Osteocyte (in vitro differentiated cells): Measurements from ENCODE around the gene SV2A. TPM values are rescaled to one million over a fixed set of nuclear protein-coding genes. Genes with fewer than 3 reads are reported as not detected.

Source experiments
- DNase-seq: peaks from one replicate; pipeline ENCODE4 v3.0.0; 2021; ENCODE audit warnings: mixed read lengths; ENCODE audit not compliant: unreplicated experiment; ENCODE audit errors: extremely low spot score
- H3K27ac Mint-ChIP-seq: one replicate; pipeline ENCODE4 v1.8.0; 2021; ENCODE audit warnings: mild to moderate bottlenecking, mixed read lengths; ENCODE audit not compliant: unreplicated experiment
- H3K27me3 Mint-ChIP-seq: one replicate; pipeline ENCODE4 v1.8.0; 2021; ENCODE audit warnings: mixed read lengths; ENCODE audit not compliant: unreplicated experiment
- H3K36me3 Mint-ChIP-seq: one replicate; pipeline ENCODE4 v1.8.0; 2021; ENCODE audit warnings: mixed read lengths; ENCODE audit not compliant: unreplicated experiment
- H3K4me1 Mint-ChIP-seq: one replicate; pipeline ENCODE4 v1.8.0; 2021; ENCODE audit warnings: mixed read lengths; ENCODE audit not compliant: unreplicated experiment
- H3K4me3 Mint-ChIP-seq: one replicate; pipeline ENCODE4 v1.8.0; 2021; ENCODE audit warnings: mild to moderate bottlenecking, moderate library complexity, mixed read lengths; ENCODE audit not compliant: unreplicated experiment
- H3K9me3 Mint-ChIP-seq: one replicate; pipeline ENCODE4 v1.8.0; 2021; ENCODE audit warnings: mixed read lengths; ENCODE audit not compliant: unreplicated experiment
- CTCF ChIP-seq: fragments of 200-600 bp; sonication (generic); IDR thresholded peaks from 2 replicates; pipeline ENCODE4 v1.5.0; 2021; ENCODE audit warnings: antibody characterized with exemption, mild to moderate bottlenecking, moderate library complexity
- long read RNA-seq: library from polyadenylated mRNA; unstranded; transcript quantifications from one replicate; pipeline ENCODE4 v2.0.0, GENCODE V29; 2021
- total RNA-seq: library from RNA; stranded (reverse); gene quantifications from 2 replicates; pipeline ENCODE4 v1.2.1, GENCODE V29; 2021

The SV2A gene, protein sequence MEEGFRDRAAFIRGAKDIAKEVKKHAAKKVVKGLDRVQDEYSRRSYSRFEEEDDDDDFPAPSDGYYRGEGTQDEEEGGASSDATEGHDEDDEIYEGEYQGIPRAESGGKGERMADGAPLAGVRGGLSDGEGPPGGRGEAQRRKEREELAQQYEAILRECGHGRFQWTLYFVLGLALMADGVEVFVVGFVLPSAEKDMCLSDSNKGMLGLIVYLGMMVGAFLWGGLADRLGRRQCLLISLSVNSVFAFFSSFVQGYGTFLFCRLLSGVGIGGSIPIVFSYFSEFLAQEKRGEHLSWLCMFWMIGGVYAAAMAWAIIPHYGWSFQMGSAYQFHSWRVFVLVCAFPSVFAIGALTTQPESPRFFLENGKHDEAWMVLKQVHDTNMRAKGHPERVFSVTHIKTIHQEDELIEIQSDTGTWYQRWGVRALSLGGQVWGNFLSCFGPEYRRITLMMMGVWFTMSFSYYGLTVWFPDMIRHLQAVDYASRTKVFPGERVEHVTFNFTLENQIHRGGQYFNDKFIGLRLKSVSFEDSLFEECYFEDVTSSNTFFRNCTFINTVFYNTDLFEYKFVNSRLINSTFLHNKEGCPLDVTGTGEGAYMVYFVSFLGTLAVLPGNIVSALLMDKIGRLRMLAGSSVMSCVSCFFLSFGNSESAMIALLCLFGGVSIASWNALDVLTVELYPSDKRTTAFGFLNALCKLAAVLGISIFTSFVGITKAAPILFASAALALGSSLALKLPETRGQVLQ
- 16.7 and 16.9 TPM in 2 replicates for total RNA-seq
- long read RNA-seq, partial matches to known transcripts, result 6 of 6 reads
- long read RNA-seq, other reads (novel, unspliced or antisense), result 0 of 6 reads

DNA sequence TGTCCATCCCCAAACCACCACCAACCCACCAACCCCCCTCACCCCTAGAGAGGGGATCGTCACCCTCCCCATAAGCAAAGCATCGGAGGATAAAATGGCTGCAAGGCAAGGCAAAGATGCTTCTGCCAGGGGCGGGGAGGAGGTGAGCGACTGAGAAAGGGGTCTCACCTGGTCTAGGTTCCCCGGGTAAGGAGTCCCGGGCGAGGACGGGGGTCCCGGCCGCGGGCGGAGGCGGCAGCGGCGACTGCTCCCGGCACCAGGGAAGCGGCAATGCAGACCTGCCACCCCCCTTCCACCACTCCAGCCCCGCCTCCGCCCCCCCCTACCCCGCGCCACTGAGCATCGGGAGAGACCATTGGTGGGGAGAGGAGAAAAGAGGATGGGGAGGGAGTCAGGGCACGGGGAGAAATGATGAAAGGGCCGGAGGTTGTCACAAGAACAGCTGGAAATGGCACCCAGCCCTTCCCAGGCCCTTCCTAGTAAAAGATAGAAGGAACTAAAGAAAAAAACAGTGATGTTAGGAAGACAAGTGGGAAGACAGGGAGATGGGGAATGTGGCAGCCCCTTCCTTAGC lies at the start of gene SV2A:
Gene SV2A (minus strand): TSS at position 274 of the 574 bp plus-strand sequence. CDS start 4,004 bp downstream, outside the sequence.
- no peak for DNase-seq
- Mint-ChIP-seq H3K4me1 (peaks cover 18% of the 10 kb centered on the region), H3K27me3 (no peaks in the 10 kb centered on the region), H3K36me3 (peaks cover 12% of the 10 kb centered on the region), H3K4me3 (peak within 1 kb of the TSS; percentile 85), H3K9me3 (no peaks in the 10 kb centered on the region), H3K27ac (peak within 1 kb of the TSS; percentile 41)
- TF ChIP-seq CTCF, result no peak

DNA sequence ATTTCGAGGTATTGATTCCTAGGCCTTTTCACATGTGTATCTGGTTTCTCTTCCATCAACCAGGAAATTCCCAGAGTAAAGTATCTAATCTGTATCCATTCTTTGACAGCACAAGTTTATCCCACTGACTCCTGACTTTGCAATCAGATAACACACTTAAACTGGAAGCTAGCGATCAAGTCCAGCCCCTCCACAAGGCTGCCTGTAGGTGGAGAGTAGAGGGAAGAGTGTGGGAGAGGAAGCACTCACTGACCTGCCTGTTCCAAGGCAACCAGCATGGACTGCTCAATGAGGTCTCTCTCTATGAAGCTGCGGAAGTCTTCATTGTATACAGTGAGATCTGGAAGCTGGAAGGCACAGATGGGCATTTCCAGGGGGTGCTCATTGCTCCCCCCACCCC lies 49.4 kb upstream of the SV2A start:
- peaks cover 44% of the 10 kb centered on the region for H3K36me3 Mint-ChIP-seq
- no peaks in the 10 kb centered on the region for H3K9me3 Mint-ChIP-seq
- no peaks in the 10 kb centered on the region for H3K4me1 Mint-ChIP-seq
- no peaks in the 10 kb centered on the region for H3K27me3 Mint-ChIP-seq
- H3K4me3 Mint-ChIP-seq, result no peak overlapping the region
- TF ChIP-seq CTCF, result no peak
- no peak for DNase-seq
- H3K27ac Mint-ChIP-seq, result no peak overlapping the region

- peaks cover 41% of the 10 kb centered on the region for H3K36me3 Mint-ChIP-seq
- H3K27me3 Mint-ChIP-seq, result no peaks in the 10 kb centered on the region
- no peaks in the 10 kb centered on the region for H3K9me3 Mint-ChIP-seq
- TF ChIP-seq CTCF, result no peak
- H3K4me3 Mint-ChIP-seq, result no peak overlapping the region
- no peak for DNase-seq
- H3K27ac Mint-ChIP-seq, result no peak overlapping the region
- no peaks in the 10 kb centered on the region for H3K4me1 Mint-ChIP-seq
These were observed 48.8 kb upstream of the SV2A start for GRCh38 chr1:149966405-149966804.

DNA sequence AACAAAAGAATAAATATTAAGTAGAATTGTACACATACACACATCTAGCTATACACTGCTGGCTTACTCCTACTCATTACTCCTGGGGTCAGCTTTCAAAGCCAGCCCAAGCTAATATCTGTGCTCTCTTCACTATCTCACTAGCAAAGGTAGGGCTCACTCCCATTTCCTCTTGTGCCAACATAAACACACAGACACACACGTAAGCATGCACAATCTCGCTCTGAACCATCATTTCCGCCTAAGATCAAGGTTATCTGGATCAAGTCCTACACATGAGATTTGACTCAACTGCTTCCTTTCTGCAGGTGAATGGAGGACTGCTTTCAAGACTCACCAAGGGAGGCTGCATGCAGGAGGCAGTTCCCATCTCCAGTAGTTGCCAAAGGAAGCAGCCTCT lies 47.8 kb upstream of the SV2A start:
- H3K4me1 Mint-ChIP-seq, result no peaks in the 10 kb centered on the region
- peaks cover 38% of the 10 kb centered on the region for H3K36me3 Mint-ChIP-seq
- no peak for DNase-seq
- H3K27me3 Mint-ChIP-seq, result no peaks in the 10 kb centered on the region
- H3K27ac Mint-ChIP-seq, result no peak overlapping the region
- TF ChIP-seq CTCF, result no peak
- no peak overlapping the region for H3K4me3 Mint-ChIP-seq
- H3K9me3 Mint-ChIP-seq, result no peaks in the 10 kb centered on the region

DNA sequence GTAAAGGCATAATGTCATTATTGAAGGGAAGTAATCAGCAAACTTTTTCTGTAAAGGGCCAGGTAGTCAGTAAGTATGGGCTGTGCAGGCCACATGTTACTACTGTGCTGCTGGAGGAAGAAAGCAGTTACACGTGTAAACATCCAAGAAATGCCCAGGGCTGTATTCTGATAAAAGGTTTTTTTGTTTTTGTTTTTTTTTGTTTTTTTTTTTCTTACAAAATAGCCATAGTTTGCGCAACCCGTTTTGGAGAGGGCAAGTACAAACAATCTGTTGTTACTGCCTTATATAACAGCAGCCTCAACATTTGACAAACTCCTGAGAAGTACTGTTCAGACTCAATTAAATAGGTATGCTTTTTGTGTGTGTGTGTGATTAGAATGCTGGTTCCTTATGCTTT lies 45.7 kb upstream of the SV2A start:
- DNase-seq, result no peak
- H3K4me1 Mint-ChIP-seq, result no peaks in the 10 kb centered on the region

More for the DNA sequence above, 45.7 kb upstream of the SV2A start:
- Mint-ChIP-seq H3K27me3 (no peaks in the 10 kb centered on the region), H3K4me3 (no peak overlapping the region), H3K9me3 (no peaks in the 10 kb centered on the region), H3K27ac (no peak overlapping the region), H3K36me3 (peaks cover 43% of the 10 kb centered on the region)
- TF ChIP-seq CTCF, result no peak
